Panc1 (cell line): ENCODE measurements around the gene FGFRL1. TPM values are rescaled to one million over a fixed set of nuclear protein-coding genes. Genes with fewer than 3 reads are reported as not detected.
A peak's percentile ranks its signal among the peaks of the same experiment; 100 is the strongest.

Experiments
- ATAC-seq: fragments of 200-7000 bp; cut with Tn5 transposase; 2 replicates; pipeline ENCODE4 v1.9.1; 2020; ENCODE audit warnings: mild to moderate bottlenecking, moderate library complexity
- BruUV-seq: library from RNA; stranded (reverse); fragments of 400-500 nt; replicated peaks from 2 replicates; lab custom pipeline; 2021; lab: Mats Ljungman, UMichigan
- CTCF ChIA-PET: fragments of 300-600 bp; sonication (Branson Sonifier 250); formaldehyde crosslinking; loops from one replicate; lab custom pipeline; 2022; ENCODE audit warnings: antibody characterized with exemption; lab: Charles Lee
- POLR2A ChIA-PET: fragments of 300-600 bp; sonication (Branson Sonifier 250); formaldehyde crosslinking; loops from one replicate; lab custom pipeline; 2022; ENCODE audit warnings: antibody characterized with exemption; lab: Charles Lee
- DNase-seq: peaks from one replicate; pipeline ENCODE4 v3.0.0-alpha.2; 2010; ENCODE audit warnings: low read depth, low spot score
- H3K27ac ChIP-seq: 2 replicates; pipeline ENCODE4 v1.5.1; 2011; ENCODE audit warnings: mild to moderate bottlenecking, low read length, inconsistent platforms
- H3K27me3 ChIP-seq: fragments of 200-500 bp; sonication (Bioruptor generic); 2 replicates; pipeline ENCODE4 v1.6.0; 2014; ENCODE audit warnings: low read length, inconsistent platforms; ENCODE audit not compliant: control insufficient read depth, insufficient read depth
- H3K36me3 ChIP-seq: fragments of 200-500 bp; sonication (Bioruptor generic); 2 replicates; pipeline ENCODE4 v1.5.1; 2014; ENCODE audit warnings: inconsistent platforms, mild to moderate bottlenecking, low read length, moderate library complexity; ENCODE audit not compliant: control insufficient read depth, insufficient read depth
- H3K4me1 ChIP-seq: 2 replicates; pipeline ENCODE4 v1.5.1; 2011; ENCODE audit warnings: inconsistent platforms, mild to moderate bottlenecking, low read length, moderate library complexity; ENCODE audit not compliant: control insufficient read depth, insufficient read depth
- H3K4me3 ChIP-seq, 2 experiments: 2 replicates each; pipeline ENCODE4 v1.5.1; 2011 to 2012; ENCODE audit warnings: low read depth in 2 of 2, low read length in 2 of 2, mild to moderate bottlenecking in 2 of 2, inconsistent platforms in 1 of 2, moderate library complexity in 1 of 2
- H3K9me3 ChIP-seq: fragments of 200-500 bp; sonication (Bioruptor generic); 2 replicates; pipeline ENCODE4 v1.5.1; 2014; ENCODE audit warnings: low read depth, mild to moderate bottlenecking, inconsistent platforms, low read length, moderate library complexity; ENCODE audit not compliant: control insufficient read depth, insufficient read depth
- CTCF ChIP-seq: fragments of 450-650 bp; IDR thresholded peaks from 2 replicates; pipeline ENCODE4 v1.5.1; 2017; ENCODE audit warnings: mild to moderate bottlenecking
- POLR2AphosphoS5 ChIP-seq: IDR thresholded peaks from 2 replicates; pipeline ENCODE4 v1.6.1; 2012; ENCODE audit warnings: mild to moderate bottlenecking, low read depth, low read length, moderate library complexity
- REST ChIP-seq, 2 experiments: IDR thresholded peaks; 2 replicates each; pipeline ENCODE4 v1.6.1; 2011 to 2012; ENCODE audit warnings: low read depth in 2 of 2, control low read depth in 1 of 2, low read length in 1 of 2, mild to moderate bottlenecking in 1 of 2, moderate library complexity in 1 of 2; ENCODE audit not compliant: insufficient read depth in 1 of 2
- SIN3A ChIP-seq: IDR thresholded peaks from 2 replicates; pipeline ENCODE4 v1.6.1; 2012; ENCODE audit warnings: low read depth, mild to moderate bottlenecking, low read length, moderate library complexity, borderline replicate concordance; ENCODE audit not compliant: insufficient read depth
- TCF7L2 ChIP-seq: IDR thresholded peaks from 2 replicates; pipeline ENCODE4 v1.6.1; 2011; ENCODE audit warnings: mild to moderate bottlenecking, low read depth, low read length, inconsistent platforms
- in situ Hi-C: cut with HindIII; loops from 2 replicates; pipeline ENCODE4 v1.10.0; 2016; ENCODE audit warnings: low sequenced_read_pairs, low pct_unique_long_range_greater_than_20kb
- intact Hi-C: fragments of 100-400 bp; cut with micrococcal nuclease; formaldehyde crosslinking; loops from one replicate; pipeline ENCODE4 v1.10.0; 2022; ENCODE audit not compliant: unreplicated experiment
- total RNA-seq: library from RNA; stranded (reverse); gene quantifications from one replicate; pipeline ENCODE4 v1.2.1, GENCODE V29; 2021; ENCODE audit not compliant: unreplicated experiment

FGFRL1 gene
- total RNA-seq, 1 experiment from 2014 or later, result 43.1 TPM

- Histone ChIP-seq H3K4me1 (peaks cover 68% of the 10 kb centered on the region), H3K9me3 (no peaks in the 10 kb centered on the region), H3K27ac (peak overlapping the region; percentile 70; the same call in 1 of the 2 replicates), H3K36me3 (no peaks in the 10 kb centered on the region), H3K27me3 (no peaks in the 10 kb centered on the region), H3K4me3 (no peak overlapping the region)
- ATAC-seq (no peak), DNase-seq (no peak)
- ChIA-PET POLR2A (no interaction called here), CTCF (no interaction called here)
- TF ChIP-seq REST (IDR thresholded peaks at IDR 0.05; ENCODE audit: insufficient read depth in 1 of 2, low read depth in 2 of 2, low read length in 1 of 2) (no peak), POLR2AphosphoS5 (no peak), TCF7L2 (no peak), SIN3A (no peak), CTCF (no peak)
- BruUV-seq, result no TSS peak
- intact Hi-C loops (no loop called here), in situ Hi-C loops (no loop called here)
Observed at GRCh38 chr4:1042352-1043055, 31.1 kb downstream of the FGFRL1 start.

GRCh38 chr4:1043162-1043561 is 31.7 kb downstream of the FGFRL1 start:
- POLR2A ChIA-PET, result no interaction called here
- H3K27me3 ChIP-seq, result no peaks in the 10 kb centered on the region
- no peak overlapping the region for H3K4me3 ChIP-seq
- peaks cover 67% of the 10 kb centered on the region for H3K4me1 ChIP-seq
- DNase-seq (no peak), ATAC-seq (no peak)
- peak overlapping the region; percentile 92 for H3K27ac ChIP-seq
- in situ Hi-C loops (no loop called here), intact Hi-C loops (no loop called here)
- CTCF ChIA-PET, result interaction anchor here (0.5 kb wide), 1 partner anchor 24 kb away, joined by 6 read pairs; no protein-coding TSS in a partner anchor
- no TSS peak for BruUV-seq
- no peak for TF ChIP-seq TCF7L2
- TF ChIP-seq SIN3A, result no peak
- TF ChIP-seq REST (IDR thresholded peaks at IDR 0.05; ENCODE audit: insufficient read depth in 1 of 2, low read depth in 2 of 2, low read length in 1 of 2), result no peak
- no peak for TF ChIP-seq POLR2AphosphoS5
- no peak for TF ChIP-seq CTCF
- H3K36me3 ChIP-seq, result no peaks in the 10 kb centered on the region
- H3K9me3 ChIP-seq, result no peaks in the 10 kb centered on the region
